Panc1 (cell line): ENCODE data around the gene PNRC2. TPM values are rescaled to one million over a fixed set of nuclear protein-coding genes. Genes with fewer than 3 reads are reported as not detected.

Source experiments
- ATAC-seq: fragments of 200-7000 bp; cut with Tn5 transposase; 2 replicates; pipeline ENCODE4 v1.9.1; 2020; ENCODE audit warnings: mild to moderate bottlenecking, moderate library complexity
- BruUV-seq: library from RNA; stranded (reverse); fragments of 400-500 nt; replicated peaks from 2 replicates; lab custom pipeline; 2021; lab: Mats Ljungman, UMichigan
- CTCF ChIA-PET: fragments of 300-600 bp; sonication (Branson Sonifier 250); formaldehyde crosslinking; loops from one replicate; lab custom pipeline; 2022; ENCODE audit warnings: antibody characterized with exemption; lab: Charles Lee
- POLR2A ChIA-PET: fragments of 300-600 bp; sonication (Branson Sonifier 250); formaldehyde crosslinking; loops from one replicate; lab custom pipeline; 2022; ENCODE audit warnings: antibody characterized with exemption; lab: Charles Lee
- DNase-seq: peaks from one replicate; pipeline ENCODE4 v3.0.0-alpha.2; 2010; ENCODE audit warnings: low read depth, low spot score
- H3K27ac ChIP-seq: 2 replicates; pipeline ENCODE4 v1.5.1; 2011; ENCODE audit warnings: mild to moderate bottlenecking, low read length, inconsistent platforms
- H3K27me3 ChIP-seq: fragments of 200-500 bp; sonication (Bioruptor generic); 2 replicates; pipeline ENCODE4 v1.6.0; 2014; ENCODE audit warnings: low read length, inconsistent platforms; ENCODE audit not compliant: control insufficient read depth, insufficient read depth
- H3K36me3 ChIP-seq: fragments of 200-500 bp; sonication (Bioruptor generic); 2 replicates; pipeline ENCODE4 v1.5.1; 2014; ENCODE audit warnings: inconsistent platforms, mild to moderate bottlenecking, low read length, moderate library complexity; ENCODE audit not compliant: control insufficient read depth, insufficient read depth
- H3K4me1 ChIP-seq: 2 replicates; pipeline ENCODE4 v1.5.1; 2011; ENCODE audit warnings: inconsistent platforms, mild to moderate bottlenecking, low read length, moderate library complexity; ENCODE audit not compliant: control insufficient read depth, insufficient read depth
- H3K4me3 ChIP-seq, 2 experiments: 2 replicates each; pipeline ENCODE4 v1.5.1; 2011 to 2012; ENCODE audit warnings: low read depth in 2 of 2, low read length in 2 of 2, mild to moderate bottlenecking in 2 of 2, inconsistent platforms in 1 of 2, moderate library complexity in 1 of 2
- H3K9me3 ChIP-seq: fragments of 200-500 bp; sonication (Bioruptor generic); 2 replicates; pipeline ENCODE4 v1.5.1; 2014; ENCODE audit warnings: low read depth, mild to moderate bottlenecking, inconsistent platforms, low read length, moderate library complexity; ENCODE audit not compliant: control insufficient read depth, insufficient read depth
- POLR2AphosphoS5 ChIP-seq: IDR thresholded peaks from 2 replicates; pipeline ENCODE4 v1.6.1; 2012; ENCODE audit warnings: mild to moderate bottlenecking, low read depth, low read length, moderate library complexity
- REST ChIP-seq, 2 experiments: IDR thresholded peaks; 2 replicates each; pipeline ENCODE4 v1.6.1; 2011 to 2012; ENCODE audit warnings: low read depth in 2 of 2, control low read depth in 1 of 2, low read length in 1 of 2, mild to moderate bottlenecking in 1 of 2, moderate library complexity in 1 of 2; ENCODE audit not compliant: insufficient read depth in 1 of 2
- SIN3A ChIP-seq: IDR thresholded peaks from 2 replicates; pipeline ENCODE4 v1.6.1; 2012; ENCODE audit warnings: low read depth, mild to moderate bottlenecking, low read length, moderate library complexity, borderline replicate concordance; ENCODE audit not compliant: insufficient read depth
- TCF7L2 ChIP-seq: IDR thresholded peaks from 2 replicates; pipeline ENCODE4 v1.6.1; 2011; ENCODE audit warnings: mild to moderate bottlenecking, low read depth, low read length, inconsistent platforms
- in situ Hi-C: cut with HindIII; loops from 2 replicates; pipeline ENCODE4 v1.10.0; 2016; ENCODE audit warnings: low sequenced_read_pairs, low pct_unique_long_range_greater_than_20kb
- intact Hi-C: fragments of 100-400 bp; cut with micrococcal nuclease; formaldehyde crosslinking; loops from one replicate; pipeline ENCODE4 v1.10.0; 2022; ENCODE audit not compliant: unreplicated experiment
- total RNA-seq: library from RNA; stranded (reverse); gene quantifications from one replicate; pipeline ENCODE4 v1.2.1, GENCODE V29; 2021; ENCODE audit not compliant: unreplicated experiment
- TF ChIP-seq, protein P1 (sequence below): fragments of 450-650 bp; IDR thresholded peaks from 2 replicates; pipeline ENCODE4 v1.5.1; 2017; ENCODE audit warnings: mild to moderate bottlenecking

Gene PNRC2
- total RNA-seq, 1 experiment from 2014 or later = 97.4 TPM

GRCh38 chr1:24003331-24003972 is 43.8 kb downstream of the PNRC2 start:
- no peak for DNase-seq
- Histone ChIP-seq H3K36me3 (no peaks in the 10 kb centered on the region), H3K9me3 (no peaks in the 10 kb centered on the region), H3K4me3 (no peak overlapping the region), H3K27ac (peak overlapping the region; percentile 25; the same call in 1 of the 2 replicates), H3K4me1 (peaks cover 2% of the 10 kb centered on the region; the same call in 1 of the 2 replicates), H3K27me3 (no peaks in the 10 kb centered on the region)
- no peak for ATAC-seq
- CTCF ChIA-PET = interaction anchor here (0.6 kb wide), 1 partner anchor 32 kb away, joined by 3 read pairs; no protein-coding TSS in a partner anchor
- in situ Hi-C loops = no loop called here
- POLR2A ChIA-PET = interaction anchor here (0.7 kb wide), 1 partner anchor 23 kb away, joined by 4 read pairs; the partner anchor contains the start of gene SRSF10
- intact Hi-C loops = no loop called here
- BruUV-seq = no TSS peak
- TF ChIP-seq REST (IDR thresholded peaks at IDR 0.05; ENCODE audit: insufficient read depth in 1 of 2, low read depth in 2 of 2, low read length in 1 of 2) (no peak), POLR2AphosphoS5 (no peak), TCF7L2 (no peak), SIN3A (no peak)
- TF ChIP-seq, protein P1, sequence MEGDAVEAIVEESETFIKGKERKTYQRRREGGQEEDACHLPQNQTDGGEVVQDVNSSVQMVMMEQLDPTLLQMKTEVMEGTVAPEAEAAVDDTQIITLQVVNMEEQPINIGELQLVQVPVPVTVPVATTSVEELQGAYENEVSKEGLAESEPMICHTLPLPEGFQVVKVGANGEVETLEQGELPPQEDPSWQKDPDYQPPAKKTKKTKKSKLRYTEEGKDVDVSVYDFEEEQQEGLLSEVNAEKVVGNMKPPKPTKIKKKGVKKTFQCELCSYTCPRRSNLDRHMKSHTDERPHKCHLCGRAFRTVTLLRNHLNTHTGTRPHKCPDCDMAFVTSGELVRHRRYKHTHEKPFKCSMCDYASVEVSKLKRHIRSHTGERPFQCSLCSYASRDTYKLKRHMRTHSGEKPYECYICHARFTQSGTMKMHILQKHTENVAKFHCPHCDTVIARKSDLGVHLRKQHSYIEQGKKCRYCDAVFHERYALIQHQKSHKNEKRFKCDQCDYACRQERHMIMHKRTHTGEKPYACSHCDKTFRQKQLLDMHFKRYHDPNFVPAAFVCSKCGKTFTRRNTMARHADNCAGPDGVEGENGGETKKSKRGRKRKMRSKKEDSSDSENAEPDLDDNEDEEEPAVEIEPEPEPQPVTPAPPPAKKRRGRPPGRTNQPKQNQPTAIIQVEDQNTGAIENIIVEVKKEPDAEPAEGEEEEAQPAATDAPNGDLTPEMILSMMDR = no peak

DNA sequence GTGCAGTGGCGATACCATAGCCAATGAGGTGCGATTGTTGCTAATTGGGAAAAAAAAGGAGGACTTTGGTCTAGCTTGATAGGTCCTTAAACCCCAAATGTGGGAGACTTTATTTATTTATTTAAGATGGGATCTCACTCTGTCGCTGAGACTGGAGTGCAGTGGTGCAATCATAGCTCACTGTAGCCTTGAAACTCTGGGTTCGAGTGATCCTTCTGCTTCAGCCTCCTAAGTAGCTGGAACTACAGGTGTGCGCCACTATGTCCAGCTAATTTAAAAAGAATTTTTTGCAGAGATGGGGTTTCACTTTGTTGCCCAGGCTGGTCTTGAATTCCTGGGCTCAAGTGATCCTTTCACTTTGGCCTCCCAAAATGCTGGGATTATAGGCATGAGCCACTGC is 44.5 kb downstream of the PNRC2 start:
- H3K27me3 ChIP-seq = no peaks in the 10 kb centered on the region
- TF ChIP-seq, protein P1 = no peak
- TF ChIP-seq TCF7L2 (no peak), POLR2AphosphoS5 (no peak), SIN3A (no peak), REST (IDR thresholded peaks at IDR 0.05; ENCODE audit: insufficient read depth in 1 of 2, low read depth in 2 of 2, low read length in 1 of 2) (no peak)
- ChIA-PET POLR2A (interaction anchor here (0.7 kb wide), 1 partner anchor 24 kb away, joined by 4 read pairs; the partner anchor contains the start of gene SRSF10), CTCF (no interaction called here)
- no peak overlapping the region for H3K4me3 ChIP-seq
- DNase-seq (no peak), ATAC-seq (no peak)
- H3K9me3 ChIP-seq = no peaks in the 10 kb centered on the region
- in situ Hi-C loops = no loop called here
- no peak overlapping the region for H3K27ac ChIP-seq
- H3K4me1 ChIP-seq = peaks cover 8% of the 10 kb centered on the region; the same call in 1 of the 2 replicates
- no TSS peak for BruUV-seq
- intact Hi-C loops = no loop called here
- no peaks in the 10 kb centered on the region for H3K36me3 ChIP-seq
